Endothelial cell of umbilical vein (primary cell): Measurements from ENCODE around the gene C5orf58. TPM values are rescaled to one million over a fixed set of nuclear protein-coding genes. Genes with fewer than 3 reads are reported as not detected.

Experiments used
- BruUV-seq: library from RNA; stranded (reverse); fragments of 400-500 nt; replicated peaks from 2 replicates; lab custom pipeline; 2021; lab: Mats Ljungman, UMichigan
- CTCF ChIA-PET: fragments of 300-600, 350-600 bp; sonication (Branson Sonifier 250); formaldehyde crosslinking; loops from one replicate; lab custom pipeline; 2021; ENCODE audit warnings: antibody characterized with exemption, inconsistent platforms; lab: Charles Lee
- POLR2A ChIA-PET: fragments of 300-600, 350-600 bp; sonication (Branson Sonifier 250); formaldehyde crosslinking; loops from one replicate; lab custom pipeline; 2021; ENCODE audit warnings: antibody characterized with exemption, inconsistent platforms; lab: Charles Lee
- DNase-seq: peaks from one replicate; pipeline ENCODE4 v3.0.0-alpha.2; 2011; ENCODE audit warnings: low read depth, low spot score
- FAIRE-seq: peaks from 2 replicates; lab custom pipeline; 2011; peaks lifted over from hg19 to GRCh38; lab: Jason Lieb, UNC
- H2AFZ ChIP-seq: 2 replicates; pipeline ENCODE4 v1.6.0; 2012; ENCODE audit warnings: low read depth, low read length, control low read depth, inconsistent platforms
- H3K27ac ChIP-seq: 2 replicates; pipeline ENCODE4 v1.5.1; 2011; ENCODE audit warnings: low read depth, mild to moderate bottlenecking, control low read depth, low read length, moderate library complexity; ENCODE audit not compliant: insufficient read depth
- H3K27me3 ChIP-seq, 2 experiments: 2 replicates each; pipeline versions ENCODE4 v1.6.0 to v1.6.1; 2011; ENCODE audit warnings: low read length in 2 of 2, mixed read lengths in 1 of 2; ENCODE audit not compliant: control insufficient read depth in 2 of 2, insufficient read depth in 2 of 2
- H3K36me3 ChIP-seq, 2 experiments: 2 replicates in 1 of 2; 3 replicates in 1 of 2; pipeline ENCODE4 v1.5.1; 2011; ENCODE audit warnings: low read length in 2 of 2, mild to moderate bottlenecking in 1 of 2, moderate library complexity in 1 of 2; ENCODE audit not compliant: control insufficient read depth in 2 of 2, insufficient read depth in 2 of 2; ENCODE audit errors: extremely low read depth in 1 of 2
- H3K4me1 ChIP-seq: 3 replicates; pipeline ENCODE4 v1.5.1; 2011; ENCODE audit warnings: mild to moderate bottlenecking, low read length; ENCODE audit not compliant: control insufficient read depth, insufficient read depth; ENCODE audit errors: extremely low read depth
- H3K4me2 ChIP-seq: 2 replicates; pipeline ENCODE4 v1.6.1; 2011; ENCODE audit warnings: low read length, control low read depth, mixed read lengths; ENCODE audit not compliant: insufficient read depth
- H3K4me3 ChIP-seq, 3 experiments: fragments of 200-600 bp in 1 of 3; sonication (generic), shearing (Covaris generic) in 1 of 3; replicated peaks in 1 of 3; 2 replicates each; pipeline ENCODE4 v1.5.1; 2011 to 2016; ENCODE audit warnings: control low read depth in 3 of 3, low read length in 3 of 3, mild to moderate bottlenecking in 2 of 3, inconsistent platforms in 1 of 3, low read depth in 1 of 3, moderate library complexity in 1 of 3; ENCODE audit not compliant: insufficient read depth in 1 of 3
- H3K79me2 ChIP-seq: 2 replicates; pipeline ENCODE4 v1.6.0; 2012; ENCODE audit warnings: low read length, inconsistent platforms; ENCODE audit not compliant: control insufficient read depth, insufficient read depth
- H3K9ac ChIP-seq: replicated peaks from 2 replicates; pipeline ENCODE3; 2011; ENCODE audit warnings: low read length, control low read depth; ENCODE audit not compliant: insufficient read depth; ENCODE audit errors: extremely low read depth
- H3K9me1 ChIP-seq: replicated peaks from 3 replicates; pipeline ENCODE4 v1.6.0; 2011; ENCODE audit warnings: mild to moderate bottlenecking, low read length; ENCODE audit not compliant: control insufficient read depth, insufficient read depth; ENCODE audit errors: extremely low read depth
- H3K9me3 ChIP-seq: replicated peaks from 2 replicates; pipeline ENCODE4 v1.5.1; 2012; ENCODE audit warnings: low read length, inconsistent platforms; ENCODE audit not compliant: control insufficient read depth, insufficient read depth
- H4K20me1 ChIP-seq: replicated peaks from 2 replicates; pipeline ENCODE3; 2011; ENCODE audit warnings: mild to moderate bottlenecking, low read length; ENCODE audit not compliant: control insufficient read depth, insufficient read depth; ENCODE audit errors: extremely low read depth
- CTCF ChIP-seq, 2 donors: IDR thresholded peaks; 1 replicate in 1 of 2; 2 replicates in 1 of 2; pipeline ENCODE4 v1.5.1; 2011; ENCODE audit warnings: low read length in 2 of 2, mild to moderate bottlenecking in 2 of 2, moderate library complexity in 2 of 2, control low read depth in 1 of 2, inconsistent platforms in 1 of 2, low read depth in 1 of 2; ENCODE audit not compliant: insufficient read depth in 1 of 2; ENCODE audit errors: extremely low read depth in 1 of 2
- EZH2 ChIP-seq: IDR thresholded peaks from 2 replicates; pipeline ENCODE4 v1.6.1; 2012; ENCODE audit warnings: borderline replicate concordance, low read depth, mild to moderate bottlenecking, moderate library complexity, low read length, inconsistent platforms; ENCODE audit not compliant: severe bottlenecking
- FOS ChIP-seq: IDR thresholded peaks from 2 replicates; pipeline ENCODE4 v1.6.1; 2011; ENCODE audit warnings: mild to moderate bottlenecking, low read length, moderate library complexity, borderline replicate concordance; ENCODE audit not compliant: insufficient read depth
- GATA2 ChIP-seq: IDR thresholded peaks from 2 replicates; pipeline ENCODE4 v1.7.0; 2011; ENCODE audit warnings: low read depth, mild to moderate bottlenecking, moderate library complexity, mixed read lengths, low read length; ENCODE audit not compliant: insufficient read length, insufficient read depth
- MAX ChIP-seq: IDR thresholded peaks from 2 replicates; pipeline ENCODE4 v1.6.1; 2011; ENCODE audit not compliant: insufficient read depth, insufficient read length
- MYC ChIP-seq: IDR thresholded peaks from one replicate; pipeline ENCODE4 v1.6.1; 2011; ENCODE audit warnings: mild to moderate bottlenecking, low read depth, low read length
- dilution Hi-C: fragments of 300-500 bp; cut with MboI; formaldehyde crosslinking; loops from one replicate; pipeline ENCODE4 v1.15.0; 2019; ENCODE audit warnings: low sequenced_read_pairs; ENCODE audit not compliant: extremely low pct_ligation_motif_present
- intact Hi-C: fragments of 100-400 bp; cut with micrococcal nuclease; formaldehyde crosslinking; loops from one replicate; pipeline ENCODE4 v1.10.0; 2022
- polyA plus RNA-seq, 4 experiments: library from polyadenylated mRNA; depleted of rRNA in 3 of 4; stranded (reverse) in 3 of 4; unstranded in 1 of 4; fragments of >200 nt; gene quantifications; 2 replicates each; pipeline versions ENCODE4 v1.2.1 to v1.2.3, GENCODE V29; 2011 to 2012; ENCODE audit warnings: missing spikeins in 1 of 4
- total RNA-seq: library from RNA; stranded (reverse); gene quantifications from 2 replicates; pipeline ENCODE4 v1.2.3, GENCODE V29; 2021

Gene C5orf58
- total and polyA plus RNA-seq, 2 donors (not counting 3 experiments of a cell fraction or from before 2014, with no cell fraction given) = not detected

- Histone ChIP-seq H3K79me2 (no peaks in the 10 kb centered on the region), H3K27me3 (peaks cover 13 to 19% of the 10 kb centered on the region in 2 experiments), H3K27ac (no peak overlapping the region), H3K36me3 (no peaks in the 10 kb centered on the region), H3K4me2 (no peak overlapping the region), H3K4me1 (no peaks in the 10 kb centered on the region), H3K9me1 (no peaks in the 10 kb centered on the region), H3K9ac (no peak overlapping the region), H4K20me1 (no peaks in the 10 kb centered on the region), H3K9me3 (no peaks in the 10 kb centered on the region), H3K4me3 (no peak overlapping the region), H2AFZ (no peak overlapping the region)
- POLR2A ChIA-PET = no interaction called here
- DNase-seq (no peak), FAIRE-seq (no peak)
- no TSS peak for BruUV-seq
- CTCF ChIA-PET = no interaction called here
- no peak for TF ChIP-seq FOS
- TF ChIP-seq EZH2 = no peak
- no peak for TF ChIP-seq MYC
- TF ChIP-seq CTCF (IDR thresholded peaks at IDR 0.05; ENCODE audit: extremely low read depth in 1 of 2, insufficient read depth in 1 of 2, low read depth in 1 of 2, low read length in 2 of 2) = no peak
- TF ChIP-seq GATA2 = no peak
- no peak for TF ChIP-seq MAX
- dilution Hi-C loops = no loop called here
- intact Hi-C loops = no loop called here
Measured at GRCh38 chr5:170270293-170271069, 37.7 kb downstream of the C5orf58 start.
